ENCODE data around the gene MMP17. TPM values are rescaled to one million over a fixed set of nuclear protein-coding genes. Genes with fewer than 3 reads are reported as not detected.

Gene MMP17
- total and polyA plus RNA-seq, 12 donors = 0.28 to 3.7 (median 1.0) TPM; not detected in 1

- no peak for TF ChIP-seq CTCF (IDR thresholded peaks at IDR 0.05)
- WGBS, 2 donors = 92 to 93% methylated on average over 25 of the region's 25 CpGs
- no peak for DNase-seq
- Histone ChIP-seq H3K4me3 (no peak overlapping the region), H3K9me3 (no peaks in the 10 kb centered on the region), H3K27ac (no peak overlapping the region), H3K36me3 (no peaks in the 10 kb centered on the region), H3K4me1 (no peaks in the 10 kb centered on the region), H3K27me3 (no peaks in the 10 kb centered on the region)
- intact Hi-C loops (cut with DNase I) = no loop called here
- ATAC-seq = no peak
These were observed 16.5 kb downstream of the MMP17 start for GRCh38 chr12:131844656-131845055.

DNA sequence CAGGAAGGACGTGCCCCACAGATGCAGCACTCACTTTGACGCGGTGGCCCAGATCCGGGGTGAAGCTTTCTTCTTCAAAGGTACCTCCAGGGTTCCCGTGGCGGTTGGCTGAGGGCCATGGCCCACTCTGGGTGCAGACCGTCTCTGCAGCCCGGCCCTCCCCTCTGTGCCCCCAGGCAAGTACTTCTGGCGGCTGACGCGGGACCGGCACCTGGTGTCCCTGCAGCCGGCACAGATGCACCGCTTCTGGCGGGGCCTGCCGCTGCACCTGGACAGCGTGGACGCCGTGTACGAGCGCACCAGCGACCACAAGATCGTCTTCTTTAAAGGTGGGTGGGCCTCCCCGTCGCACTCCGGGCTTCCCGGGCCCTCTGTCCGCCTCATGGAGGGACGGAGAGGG lies 16.9 kb downstream of the MMP17 start:
- ATAC-seq (no peak), DNase-seq (no peak)
- intact Hi-C loops (cut with DNase I) = no loop called here
- H3K4me3 ChIP-seq = no peak overlapping the region
- H3K9me3 ChIP-seq = no peaks in the 10 kb centered on the region
- no peak for TF ChIP-seq CTCF (IDR thresholded peaks at IDR 0.05)
- H3K4me1 ChIP-seq = no peaks in the 10 kb centered on the region
- WGBS, 2 donors = 93 to 94% methylated on average over 29 of the region's 29 CpGs
- H3K36me3 ChIP-seq = no peaks in the 10 kb centered on the region
- peaks cover 0 to 4% (median 0%) of the 10 kb centered on the region in 7 donors for H3K27me3 ChIP-seq
- no peak overlapping the region for H3K27ac ChIP-seq

DNA sequence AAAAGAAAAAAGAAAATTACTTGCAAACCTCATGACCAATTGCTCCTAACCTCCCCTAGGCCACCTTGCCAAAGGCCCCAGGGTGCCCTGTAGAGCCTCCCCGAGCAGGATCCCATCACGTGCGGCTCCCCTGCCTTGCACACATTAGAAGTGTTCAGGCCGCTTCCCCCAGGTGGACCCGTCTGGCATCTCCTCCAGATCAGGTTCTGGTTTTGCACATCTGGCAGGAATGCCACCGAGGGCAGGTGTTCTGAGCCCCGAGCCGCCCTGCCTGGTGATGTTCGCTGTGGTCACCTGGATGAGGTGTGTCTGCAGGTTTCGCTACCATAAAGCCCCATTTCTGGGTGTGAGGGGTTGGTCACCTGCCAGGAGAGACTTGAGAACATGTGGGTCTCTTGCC lies 19.3 kb downstream of the MMP17 start:
- H3K27ac ChIP-seq = no peak overlapping the region
- no peaks in the 10 kb centered on the region for H3K36me3 ChIP-seq
- intact Hi-C loops (cut with DNase I) = no loop called here
- no peak for TF ChIP-seq CTCF (IDR thresholded peaks at IDR 0.05)
- H3K4me3 ChIP-seq = no peak overlapping the region
- DNase-seq (no peak), ATAC-seq (no peak)
- peaks cover 0 to 5% (median 0%) of the 10 kb centered on the region in 7 donors for H3K27me3 ChIP-seq
- peaks cover 0 to 8% (median 0%) of the 10 kb centered on the region in 9 donors for H3K4me1 ChIP-seq
- no peaks in the 10 kb centered on the region for H3K9me3 ChIP-seq
- 92 to 95% methylated on average over 10 of the region's 10 CpGs for WGBS, 2 donors

- TF ChIP-seq CTCF (IDR thresholded peaks at IDR 0.05) = no peak
- no peak overlapping the region for H3K27ac ChIP-seq
- 83% methylated on average over 24 of the region's 24 CpGs for WGBS, 2 donors
- no peak overlapping the region for H3K4me3 ChIP-seq
- H3K4me1 ChIP-seq = peaks cover 0 to 10% (median 0%) of the 10 kb centered on the region in 9 donors
- intact Hi-C loops (cut with DNase I) = no loop called here
- peaks cover 0 to 5% (median under 1%) of the 10 kb centered on the region in 7 donors for H3K27me3 ChIP-seq
- H3K9me3 ChIP-seq = no peaks in the 10 kb centered on the region
- ATAC-seq = no peak
- no peak for DNase-seq
- no peaks in the 10 kb centered on the region for H3K36me3 ChIP-seq
These were observed 20.6 kb downstream of the MMP17 start for GRCh38 chr12:131848753-131849152.

All from heart right ventricle (tissue), 16 donors.